HepG2 (cell line): ENCODE measurements around the gene MIA. TPM values are rescaled to one million over a fixed set of nuclear protein-coding genes. Genes with fewer than 3 reads are reported as not detected.
A peak's percentile ranks its signal among the peaks of the same experiment; 100 is the strongest.

Experiments
- ATAC-seq: fragments of 200-7000 bp; cut with Tn5 transposase; 3 replicates; pipeline ENCODE4 v1.9.1; 2020; ENCODE audit warnings: mild to moderate bottlenecking, moderate library complexity
- BruUV-seq: library from RNA; stranded (reverse); fragments of 400-500 nt; replicated peaks from 2 replicates; lab custom pipeline; 2021; lab: Mats Ljungman, UMichigan
- CTCF ChIA-PET: fragments of 300-600 bp; formaldehyde crosslinking; extraction: SDS; loops from one replicate; lab custom pipeline; 2021; ENCODE audit warnings: low total read pairs, inconsistent platforms, low intra/inter-chr PET ratio; lab: Yijun Ruan, JAX
- POLR2A ChIA-PET: fragments of 350-600 bp; sonication (Branson Sonifier 250); formaldehyde crosslinking; loops from one replicate; lab custom pipeline; 2020; ENCODE audit warnings: antibody characterized with exemption, inconsistent platforms; lab: Yijun Ruan, JAX
- DNase-seq: peaks from one replicate; pipeline ENCODE4 v3.0.0-alpha.2; 2015; ENCODE audit warnings: low spot score
- FAIRE-seq: peaks from 3 replicates; lab custom pipeline; 2011; peaks lifted over from hg19 to GRCh38; lab: Jason Lieb, UNC
- H2AFZ ChIP-seq: one replicate; pipeline ENCODE4 v1.6.1; 2011; ENCODE audit warnings: low read length, inconsistent platforms
- H3K27ac ChIP-seq: fragments of 300-600 bp; 3 replicates; pipeline ENCODE4 v1.8.0; 2011; ENCODE audit warnings: mixed run types, mild to moderate bottlenecking, mixed read lengths, low read length, inconsistent platforms; ENCODE audit not compliant: insufficient read depth; ENCODE audit errors: extremely low read length
- H3K27me3 ChIP-seq, 2 experiments: fragments of 200-600 bp in 1 of 2; 2 replicates in 1 of 2; 3 replicates in 1 of 2; pipeline versions ENCODE4 v1.6.0 to v1.8.0; 2011; ENCODE audit warnings: low read length in 2 of 2, mild to moderate bottlenecking in 2 of 2, moderate library complexity in 2 of 2, inconsistent platforms in 1 of 2; ENCODE audit not compliant: insufficient read depth in 2 of 2, control insufficient read depth in 1 of 2
- H3K36me3 ChIP-seq, 2 experiments: fragments of 200-600 bp in 1 of 2; replicated peaks in 1 of 2; 2 replicates in 1 of 2; 3 replicates in 1 of 2; pipeline versions ENCODE4 v1.5.1 to v1.8.0; 2011; ENCODE audit warnings: low read length in 2 of 2, inconsistent platforms in 1 of 2; ENCODE audit not compliant: insufficient read depth in 2 of 2, control insufficient read depth in 1 of 2
- H3K4me1 ChIP-seq: 2 replicates; pipeline ENCODE4 v1.5.1; 2012; ENCODE audit warnings: low read length, inconsistent platforms; ENCODE audit not compliant: insufficient read depth
- H3K4me2 ChIP-seq: 2 replicates; pipeline ENCODE4 v1.6.0; 2011; ENCODE audit warnings: low read depth, low read length, inconsistent platforms
- H3K4me3 ChIP-seq, 3 experiments: fragments of 200-600 bp in 1 of 3; sonication (generic), shearing (Covaris generic) in 1 of 3; replicated peaks in 1 of 3; 2 replicates each; pipeline ENCODE4 v1.5.1; 2011 to 2016; ENCODE audit warnings: low read length in 3 of 3, inconsistent platforms in 2 of 3, low read depth in 2 of 3, mild to moderate bottlenecking in 2 of 3, control low read depth in 1 of 3, mixed read lengths in 1 of 3; ENCODE audit not compliant: insufficient read depth in 1 of 3
- H3K79me2 ChIP-seq: one replicate; pipeline ENCODE4 v1.6.1; 2011; ENCODE audit warnings: low read length, inconsistent platforms; ENCODE audit not compliant: insufficient read depth
- H3K9ac ChIP-seq: 2 replicates; pipeline ENCODE4 v1.6.0; 2011; ENCODE audit warnings: mild to moderate bottlenecking, low read depth, low read length, inconsistent platforms; ENCODE audit not compliant: insufficient read depth
- H3K9me3 ChIP-seq: 2 replicates; pipeline ENCODE4 v1.5.1; 2012; ENCODE audit warnings: mild to moderate bottlenecking, low read length
- H4K20me1 ChIP-seq: 2 replicates; pipeline ENCODE4 v1.6.0; 2011; ENCODE audit warnings: inconsistent platforms, mild to moderate bottlenecking, low read length, moderate library complexity; ENCODE audit not compliant: insufficient read depth
- AGO1 ChIP-seq: fragments of 200-400 bp; formaldehyde crosslinking; IDR thresholded peaks from 2 replicates; pipeline ENCODE4 v1.6.1; 2017; ENCODE audit warnings: mild to moderate bottlenecking, low read depth, low read length, moderate library complexity; ENCODE audit not compliant: poor library complexity, severe bottlenecking
- ELF1 ChIP-seq: sonication (generic); formaldehyde crosslinking; IDR thresholded peaks from 2 replicates; pipeline ENCODE4 v1.4.0; 2020; ENCODE audit warnings: missing genetic modification reagents
- GABPA ChIP-seq, 2 experiments: IDR thresholded peaks; 2 replicates each; pipeline ENCODE4 v1.6.1; 2011 to 2016; ENCODE audit warnings: low read depth in 2 of 2, low read length in 1 of 2, missing biosample characterization in 1 of 2, missing genetic modification characterization in 1 of 2
- GABPB1 ChIP-seq: IDR thresholded peaks from 2 replicates; pipeline ENCODE4 v1.6.1; 2016; ENCODE audit warnings: mild to moderate bottlenecking, missing genetic modification reagents, moderate library complexity, missing compliant biosample characterization
- HNF4G ChIP-seq, 2 experiments: sonication (generic) in 1 of 2; formaldehyde crosslinking in 1 of 2; IDR thresholded peaks; 2 replicates each; pipeline versions ENCODE4 v1.4.0 to v1.6.1; 2011 to 2020; ENCODE audit warnings: borderline replicate concordance in 2 of 2, low read depth in 2 of 2, mild to moderate bottlenecking in 2 of 2, low read length in 1 of 2, missing genetic modification reagents in 1 of 2, moderate library complexity in 1 of 2
- KDM3A ChIP-seq: IDR thresholded peaks from 2 replicates; pipeline ENCODE4 v1.6.1; 2018; ENCODE audit warnings: low read depth, missing compliant biosample characterization
- MED1 ChIP-seq: sonication (generic); formaldehyde crosslinking; IDR thresholded peaks from 2 replicates; pipeline ENCODE4 v1.4.0; 2020; ENCODE audit warnings: missing genetic modification reagents
- PHF20 ChIP-seq: sonication (generic); formaldehyde crosslinking; IDR thresholded peaks from 2 replicates; pipeline ENCODE4 v1.5.0; 2020; ENCODE audit warnings: mild to moderate bottlenecking, missing genetic modification reagents
- RBFOX2 ChIP-seq: fragments of 200-400 bp; formaldehyde crosslinking; IDR thresholded peaks from 2 replicates; pipeline ENCODE4 v1.6.1; 2017; ENCODE audit warnings: low read depth, mild to moderate bottlenecking, low read length
- SP4 ChIP-seq: sonication (generic); formaldehyde crosslinking; IDR thresholded peaks from 2 replicates; pipeline ENCODE4 v1.8.1; 2023; ENCODE audit warnings: mild to moderate bottlenecking, missing genetic modification reagents
- ZNF263 ChIP-seq: sonication (generic); formaldehyde crosslinking; IDR thresholded peaks from 2 replicates; pipeline ENCODE4 v1.4.0; 2020; ENCODE audit warnings: missing genetic modification reagents
- ZNF629 ChIP-seq: sonication (generic); formaldehyde crosslinking; conservative IDR thresholded peaks from 2 replicates; pipeline ENCODE4 v1.5.0; 2020; ENCODE audit warnings: missing genetic modification reagents
- WGBS: methylation state at CpG from one replicate; pipeline ENCODE4 v1.1.6; 2017; ENCODE audit warnings: low lambda C conversion rate; 5-methylcytosine and 5-hydroxymethylcytosine counted together
- in situ Hi-C: cut with HindIII; loops from 2 replicates; pipeline ENCODE4 v1.10.0; 2017; ENCODE audit warnings: low pct_unique_long_range_greater_than_20kb; ENCODE audit not compliant: extremely low pct_ligation_motif_present
- intact Hi-C: fragments of 100-400 bp; cut with micrococcal nuclease; formaldehyde crosslinking; loops from one replicate; pipeline ENCODE4 v1.10.0; 2022; ENCODE audit not compliant: unreplicated experiment
- polyA plus RNA-seq, 8 experiments: library from polyadenylated mRNA; depleted of rRNA in 3 of 8; stranded (reverse) in 7 of 8; unstranded in 1 of 8; fragments of >200 nt; fragmentation: Illumina TruSeq in 4 of 8; extraction: Trizol in 4 of 8; gene quantifications; 2 replicates each; pipeline versions ENCODE4 v1.2.1 to v1.2.3, GENCODE V29; 2011 to 2016; ENCODE audit warnings: low read depth in 4 of 8, missing spikeins in 1 of 8, mixed read lengths in 1 of 8; ENCODE audit not compliant: insufficient read depth in 1 of 8
- total RNA-seq, 5 experiments: library from RNA; depleted of rRNA; stranded (reverse); fragments of >200 nt; fragmentation: Illumina TruSeq; extraction: Trizol; gene quantifications; 2 replicates each; pipeline ENCODE4 v1.2.3, GENCODE V29; 2016; ENCODE audit warnings: low read depth in 1 of 5
- TF ChIP-seq, protein P1 (sequence below): sonication (generic); formaldehyde crosslinking; IDR thresholded peaks from 2 replicates; pipeline ENCODE4 v1.4.0; 2020; ENCODE audit warnings: missing genetic modification reagents
- TF ChIP-seq, protein P2 (sequence below): sonication (generic); formaldehyde crosslinking; IDR thresholded peaks from 2 replicates; pipeline ENCODE4 v1.4.0; 2020; ENCODE audit warnings: mild to moderate bottlenecking, missing genetic modification reagents
- TF ChIP-seq, protein P3 (sequence below): sonication (generic); formaldehyde crosslinking; conservative IDR thresholded peaks from 2 replicates; pipeline ENCODE4 v1.8.0; 2022; ENCODE audit warnings: mild to moderate bottlenecking, moderate library complexity, missing genetic modification reagents

The MIA gene
- total and polyA plus RNA-seq, 2 of the 13 experiments (the other 11 are each of a cell fraction or from before 2014, with no cell fraction given): 0.61 TPM; not detected in 1

DNA sequence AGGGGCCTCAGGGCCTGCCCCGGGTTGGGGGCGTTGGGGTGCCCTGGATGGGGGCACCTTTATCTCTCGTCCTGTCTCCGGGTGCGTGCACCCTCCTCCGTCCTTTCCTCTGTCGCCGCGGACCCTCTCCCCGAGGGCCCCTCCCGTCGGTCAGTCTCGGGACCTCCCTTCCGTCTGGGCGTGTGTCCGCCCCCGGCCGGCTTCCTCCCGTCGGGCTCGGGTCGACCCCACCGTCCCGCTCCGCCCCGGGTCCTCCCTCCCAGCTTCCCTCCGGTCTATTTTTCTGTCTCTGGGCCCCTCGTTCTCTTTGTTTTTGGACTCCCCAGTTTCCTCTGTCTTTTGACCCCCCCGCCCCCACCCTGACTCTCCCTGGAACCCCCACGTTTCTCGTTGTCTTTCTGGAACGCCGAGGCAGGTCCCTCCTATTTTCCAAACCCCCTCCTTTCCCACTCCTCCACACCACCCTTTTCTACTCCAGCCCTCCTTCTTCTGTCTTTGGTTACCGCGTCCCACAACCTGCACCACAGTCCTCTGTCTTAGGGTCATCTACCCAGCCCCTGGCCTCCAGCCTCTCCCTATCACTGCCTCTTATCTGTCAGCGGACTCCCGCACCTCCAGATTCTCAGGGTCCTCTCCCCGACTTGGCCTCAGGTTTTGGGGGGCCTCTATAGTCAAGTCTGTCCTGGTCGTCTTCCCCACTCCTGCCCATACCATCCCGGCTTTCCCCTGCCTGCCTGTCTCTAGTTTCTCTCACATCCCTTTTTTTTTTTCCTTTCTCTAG lies 24.4 kb downstream of the MIA start:
- ATAC-seq (no peak), FAIRE-seq (no peak), DNase-seq (no peak)
- BruUV-seq: no TSS peak
- peak overlapping the region; percentile 91 for H3K4me2 ChIP-seq
- in situ Hi-C loops: no loop called here
- peaks cover 3 to 4% of the 10 kb centered on the region in 2 experiments; a peak in 2 of 5 replicates for H3K36me3 ChIP-seq
- H3K9me3 ChIP-seq: no peaks in the 10 kb centered on the region
- H3K9ac ChIP-seq: peak overlapping the region; percentile 90
- ChIA-PET CTCF (no interaction called here), POLR2A (interaction anchor here (1.5 to 3.5 kb wide), 6 partner anchors 8 to 374 kb away, joined by 3 to 67 read pairs (median 11); partner anchors contain the start of genes ACTMAP, RAB4B, SERTAD1 and SNRPA)
- peaks cover 30% of the 10 kb centered on the region for H3K79me2 ChIP-seq
- no peak overlapping the region for H2AFZ ChIP-seq
- no peaks in the 10 kb centered on the region; a peak in 1 of 5 replicates for H3K27me3 ChIP-seq
- H3K4me1 ChIP-seq: peaks cover 62% of the 10 kb centered on the region
- peak overlapping the region; percentile 75 for H3K27ac ChIP-seq
- peaks cover 2% of the 10 kb centered on the region; the same call in 1 of the 2 replicates for H4K20me1 ChIP-seq
- peak overlapping the region; percentile 77 to 94 (median 93) for H3K4me3 ChIP-seq
- 11% methylated on average over 22 of the region's 40 CpGs for WGBS
- intact Hi-C loops: no loop called here
- TF ChIP-seq KDM3A (CRISPR knock-in tag) (0 out of 2 replicates have a peak, but pooled peaks have one; percentile 42), SP4 (CRISPR knock-in tag) (0 out of 2 replicates have a peak, but pooled peaks have one; percentile 26), ZNF629 (no peak), ELF1 (no peak), AGO1 (peak; percentile 47), PHF20 (CRISPR knock-in tag) (0 out of 2 replicates have a peak, but pooled peaks have one; percentile 18), GABPB1 (CRISPR knock-in tag) (peak; percentile 64; the same call in 1 of the 2 replicates), MED1 (no peak), RBFOX2 (0 out of 2 replicates have a peak, but pooled peaks have one; percentile 9), HNF4G (IDR thresholded peaks at IDR 0.05; ENCODE audit: borderline replicate concordance, low read depth, low read length) (0 out of 2 replicates have a peak, but pooled peaks have one; percentile 1), HNF4G (CRISPR knock-in tag; IDR thresholded peaks at IDR 0.05; ENCODE audit: borderline replicate concordance, low read depth) (no peak), GABPA (IDR thresholded peaks at IDR 0.05; ENCODE audit: low read depth, low read length) (peak; percentile 31), GABPA (CRISPR knock-in tag; IDR thresholded peaks at IDR 0.05; ENCODE audit: low read depth) (no peak), ZNF263 (CRISPR knock-in tag) (peak; percentile 13; the same call in 1 of the 2 replicates)
- TF ChIP-seq, protein P1, sequence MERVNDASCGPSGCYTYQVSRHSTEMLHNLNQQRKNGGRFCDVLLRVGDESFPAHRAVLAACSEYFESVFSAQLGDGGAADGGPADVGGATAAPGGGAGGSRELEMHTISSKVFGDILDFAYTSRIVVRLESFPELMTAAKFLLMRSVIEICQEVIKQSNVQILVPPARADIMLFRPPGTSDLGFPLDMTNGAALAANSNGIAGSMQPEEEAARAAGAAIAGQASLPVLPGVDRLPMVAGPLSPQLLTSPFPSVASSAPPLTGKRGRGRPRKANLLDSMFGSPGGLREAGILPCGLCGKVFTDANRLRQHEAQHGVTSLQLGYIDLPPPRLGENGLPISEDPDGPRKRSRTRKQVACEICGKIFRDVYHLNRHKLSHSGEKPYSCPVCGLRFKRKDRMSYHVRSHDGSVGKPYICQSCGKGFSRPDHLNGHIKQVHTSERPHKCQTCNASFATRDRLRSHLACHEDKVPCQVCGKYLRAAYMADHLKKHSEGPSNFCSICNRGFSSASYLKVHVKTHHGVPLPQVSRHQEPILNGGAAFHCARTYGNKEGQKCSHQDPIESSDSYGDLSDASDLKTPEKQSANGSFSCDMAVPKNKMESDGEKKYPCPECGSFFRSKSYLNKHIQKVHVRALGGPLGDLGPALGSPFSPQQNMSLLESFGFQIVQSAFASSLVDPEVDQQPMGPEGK (CRISPR knock-in tag): peak; percentile 80
- TF ChIP-seq, protein P2, sequence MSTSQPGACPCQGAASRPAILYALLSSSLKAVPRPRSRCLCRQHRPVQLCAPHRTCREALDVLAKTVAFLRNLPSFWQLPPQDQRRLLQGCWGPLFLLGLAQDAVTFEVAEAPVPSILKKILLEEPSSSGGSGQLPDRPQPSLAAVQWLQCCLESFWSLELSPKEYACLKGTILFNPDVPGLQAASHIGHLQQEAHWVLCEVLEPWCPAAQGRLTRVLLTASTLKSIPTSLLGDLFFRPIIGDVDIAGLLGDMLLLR (CRISPR knock-in tag): 0 out of 2 replicates have a peak, but pooled peaks have one; percentile 17
- TF ChIP-seq, protein P3, sequence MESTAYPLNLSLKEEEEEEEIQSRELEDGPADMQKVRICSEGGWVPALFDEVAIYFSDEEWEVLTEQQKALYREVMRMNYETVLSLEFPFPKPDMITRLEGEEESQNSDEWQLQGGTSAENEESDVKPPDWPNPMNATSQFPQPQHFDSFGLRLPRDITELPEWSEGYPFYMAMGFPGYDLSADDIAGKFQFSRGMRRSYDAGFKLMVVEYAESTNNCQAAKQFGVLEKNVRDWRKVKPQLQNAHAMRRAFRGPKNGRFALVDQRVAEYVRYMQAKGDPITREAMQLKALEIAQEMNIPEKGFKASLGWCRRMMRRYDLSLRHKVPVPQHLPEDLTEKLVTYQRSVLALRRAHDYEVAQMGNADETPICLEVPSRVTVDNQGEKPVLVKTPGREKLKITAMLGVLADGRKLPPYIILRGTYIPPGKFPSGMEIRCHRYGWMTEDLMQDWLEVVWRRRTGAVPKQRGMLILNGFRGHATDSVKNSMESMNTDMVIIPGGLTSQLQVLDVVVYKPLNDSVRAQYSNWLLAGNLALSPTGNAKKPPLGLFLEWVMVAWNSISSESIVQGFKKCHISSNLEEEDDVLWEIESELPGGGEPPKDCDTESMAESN (CRISPR knock-in tag): peak; percentile 57; the same call in 1 of the 2 replicates
